ENCODE data around the gene STAT5A.

The STAT5A gene

DNA sequence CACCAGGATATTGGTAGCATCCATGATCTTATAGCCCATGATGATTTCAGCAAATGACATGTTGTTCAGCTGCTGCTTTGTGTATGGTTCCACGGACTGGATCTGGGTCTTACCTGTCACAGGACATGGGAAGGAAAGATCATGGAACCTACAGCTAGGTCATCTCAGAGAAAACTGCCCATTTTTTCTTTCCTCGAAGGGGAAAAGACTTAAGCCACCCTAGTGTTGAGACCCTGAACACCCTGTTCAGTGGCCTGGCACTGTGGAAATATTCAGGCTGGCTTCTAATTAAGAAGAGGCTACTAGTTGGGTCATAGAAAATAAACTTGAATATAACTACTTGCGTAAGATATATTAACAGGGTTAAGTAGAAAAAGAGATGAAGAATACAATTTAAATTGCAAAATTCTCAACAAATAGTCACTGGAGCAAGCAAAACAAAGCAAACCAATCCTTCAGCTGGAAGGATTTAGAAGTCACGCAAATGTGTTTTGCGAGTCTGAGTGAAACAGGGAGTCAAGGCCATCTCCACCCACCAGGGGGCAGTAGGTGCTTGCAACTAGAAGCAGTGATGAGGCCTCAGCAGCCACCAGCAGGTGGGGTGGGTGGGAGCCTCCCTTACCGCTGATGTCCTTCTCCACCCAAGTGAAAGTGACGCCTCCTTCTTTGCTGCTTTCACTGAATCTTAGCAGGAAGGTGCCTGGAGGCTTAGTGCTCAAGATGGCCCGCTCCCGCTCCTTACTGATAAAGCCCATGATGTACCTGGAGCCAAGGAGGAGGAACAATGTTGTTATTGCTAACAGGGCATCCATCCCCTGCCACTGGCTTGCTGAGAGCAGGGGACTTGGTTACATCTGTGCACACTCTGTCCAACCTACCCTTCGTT lies 34.3 kb downstream of the STAT5A start (continued):
- TF ChIP-seq, protein P1, sequence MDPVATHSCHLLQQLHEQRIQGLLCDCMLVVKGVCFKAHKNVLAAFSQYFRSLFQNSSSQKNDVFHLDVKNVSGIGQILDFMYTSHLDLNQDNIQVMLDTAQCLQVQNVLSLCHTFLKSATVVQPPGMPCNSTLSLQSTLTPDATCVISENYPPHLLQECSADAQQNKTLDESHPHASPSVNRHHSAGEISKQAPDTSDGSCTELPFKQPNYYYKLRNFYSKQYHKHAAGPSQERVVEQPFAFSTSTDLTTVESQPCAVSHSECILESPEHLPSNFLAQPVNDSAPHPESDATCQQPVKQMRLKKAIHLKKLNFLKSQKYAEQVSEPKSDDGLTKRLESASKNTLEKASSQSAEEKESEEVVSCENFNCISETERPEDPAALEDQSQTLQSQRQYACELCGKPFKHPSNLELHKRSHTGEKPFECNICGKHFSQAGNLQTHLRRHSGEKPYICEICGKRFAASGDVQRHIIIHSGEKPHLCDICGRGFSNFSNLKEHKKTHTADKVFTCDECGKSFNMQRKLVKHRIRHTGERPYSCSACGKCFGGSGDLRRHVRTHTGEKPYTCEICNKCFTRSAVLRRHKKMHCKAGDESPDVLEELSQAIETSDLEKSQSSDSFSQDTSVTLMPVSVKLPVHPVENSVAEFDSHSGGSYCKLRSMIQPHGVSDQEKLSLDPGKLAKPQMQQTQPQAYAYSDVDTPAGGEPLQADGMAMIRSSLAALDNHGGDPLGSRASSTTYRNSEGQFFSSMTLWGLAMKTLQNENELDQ (tag by site-specific recombination; IDR thresholded peaks at IDR 0.05; ENCODE audit: low read depth), result no peak
- TF ChIP-seq ZNF132 (tag by site-specific recombination; IDR thresholded peaks at IDR 0.05; ENCODE audit: borderline replicate concordance) (no peak), SCRT1 (tag by site-specific recombination; IDR thresholded peaks at IDR 0.05; ENCODE audit: borderline replicate concordance) (0 out of 2 replicates have a peak, but pooled peaks have one; percentile 12), SP3 (tag by site-specific recombination; IDR thresholded peaks at IDR 0.05) (0 out of 2 replicates have a peak, but pooled peaks have one; percentile 19), REPIN1 (tag by site-specific recombination; IDR thresholded peaks at IDR 0.05; ENCODE audit: low read depth) (no peak), ZNF394 (tag by site-specific recombination; IDR thresholded peaks at IDR 0.05; ENCODE audit: borderline replicate concordance) (0 out of 2 replicates have a peak, but pooled peaks have one; percentile 17), ZNF223 (tag by site-specific recombination; IDR thresholded peaks at IDR 0.05) (no peak), ZNF433 (tag by site-specific recombination; IDR thresholded peaks at IDR 0.05; ENCODE audit: low read depth) (no peak), SP7 (tag by site-specific recombination; IDR thresholded peaks at IDR 0.05) (peak; percentile 74), ZNF670 (tag by site-specific recombination; IDR thresholded peaks at IDR 0.05; ENCODE audit: low read depth) (no peak), WT1 (tag by site-specific recombination; IDR thresholded peaks at IDR 0.05) (0 out of 2 replicates have a peak, but pooled peaks have one; percentile 46), ZNF148 (tag by site-specific recombination; IDR thresholded peaks at IDR 0.05; ENCODE audit: borderline replicate concordance) (no peak), EGR2 (tag by site-specific recombination; IDR thresholded peaks at IDR 0.05; ENCODE audit: low read depth) (0 out of 2 replicates have a peak, but pooled peaks have one; percentile 17), ZNF292 (tag by site-specific recombination; IDR thresholded peaks at IDR 0.05; ENCODE audit: borderline replicate concordance, low read depth) (no peak), ZNF274 (IDR thresholded peaks at IDR 0.05; ENCODE audit: low read length) (no peak), ZNF274 (tag by site-specific recombination; IDR thresholded peaks at IDR 0.05; ENCODE audit: borderline replicate concordance) (no peak), ZNF585B (tag by site-specific recombination; IDR thresholded peaks at IDR 0.05) (no peak), ZBTB21 (tag by site-specific recombination; IDR thresholded peaks at IDR 0.05) (no peak), ZNF48 (tag by site-specific recombination; IDR thresholded peaks at IDR 0.05) (no peak)
- TF ChIP-seq, protein P2, sequence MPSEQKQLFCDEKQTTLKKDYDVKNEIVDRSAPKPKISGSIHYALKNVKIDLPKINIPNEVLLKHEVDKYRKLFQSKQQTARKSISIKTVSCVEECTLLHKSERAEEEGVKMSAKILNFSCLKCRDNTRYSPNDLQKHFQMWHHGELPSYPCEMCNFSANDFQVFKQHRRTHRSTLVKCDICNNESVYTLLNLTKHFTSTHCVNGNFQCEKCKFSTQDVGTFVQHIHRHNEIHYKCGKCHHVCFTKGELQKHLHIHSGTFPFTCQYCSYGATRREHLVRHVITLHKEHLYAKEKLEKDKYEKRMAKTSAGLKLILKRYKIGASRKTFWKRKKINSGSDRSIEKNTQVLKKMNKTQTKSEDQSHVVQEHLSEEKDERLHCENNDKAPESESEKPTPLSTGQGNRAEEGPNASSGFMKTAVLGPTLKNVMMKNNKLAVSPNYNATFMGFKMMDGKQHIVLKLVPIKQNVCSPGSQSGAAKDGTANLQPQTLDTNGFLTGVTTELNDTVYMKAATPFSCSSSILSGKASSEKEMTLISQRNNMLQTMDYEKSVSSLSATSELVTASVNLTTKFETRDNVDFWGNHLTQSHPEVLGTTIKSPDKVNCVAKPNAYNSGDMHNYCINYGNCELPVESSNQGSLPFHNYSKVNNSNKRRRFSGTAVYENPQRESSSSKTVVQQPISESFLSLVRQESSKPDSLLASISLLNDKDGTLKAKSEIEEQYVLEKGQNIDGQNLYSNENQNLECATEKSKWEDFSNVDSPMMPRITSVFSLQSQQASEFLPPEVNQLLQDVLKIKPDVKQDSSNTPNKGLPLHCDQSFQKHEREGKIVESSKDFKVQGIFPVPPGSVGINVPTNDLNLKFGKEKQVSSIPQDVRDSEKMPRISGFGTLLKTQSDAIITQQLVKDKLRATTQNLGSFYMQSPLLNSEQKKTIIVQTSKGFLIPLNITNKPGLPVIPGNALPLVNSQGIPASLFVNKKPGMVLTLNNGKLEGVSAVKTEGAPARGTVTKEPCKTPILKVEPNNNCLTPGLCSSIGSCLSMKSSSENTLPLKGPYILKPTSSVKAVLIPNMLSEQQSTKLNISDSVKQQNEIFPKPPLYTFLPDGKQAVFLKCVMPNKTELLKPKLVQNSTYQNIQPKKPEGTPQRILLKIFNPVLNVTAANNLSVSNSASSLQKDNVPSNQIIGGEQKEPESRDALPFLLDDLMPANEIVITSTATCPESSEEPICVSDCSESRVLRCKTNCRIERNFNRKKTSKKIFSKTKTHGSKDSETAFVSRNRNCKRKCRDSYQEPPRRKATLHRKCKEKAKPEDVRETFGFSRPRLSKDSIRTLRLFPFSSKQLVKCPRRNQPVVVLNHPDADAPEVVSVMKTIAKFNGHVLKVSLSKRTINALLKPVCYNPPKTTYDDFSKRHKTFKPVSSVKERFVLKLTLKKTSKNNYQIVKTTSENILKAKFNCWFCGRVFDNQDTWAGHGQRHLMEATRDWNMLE (tag by site-specific recombination; conservative IDR thresholded peaks at IDR 0.05; ENCODE audit: low read depth), result no peak
- TF ChIP-seq, protein P3, sequence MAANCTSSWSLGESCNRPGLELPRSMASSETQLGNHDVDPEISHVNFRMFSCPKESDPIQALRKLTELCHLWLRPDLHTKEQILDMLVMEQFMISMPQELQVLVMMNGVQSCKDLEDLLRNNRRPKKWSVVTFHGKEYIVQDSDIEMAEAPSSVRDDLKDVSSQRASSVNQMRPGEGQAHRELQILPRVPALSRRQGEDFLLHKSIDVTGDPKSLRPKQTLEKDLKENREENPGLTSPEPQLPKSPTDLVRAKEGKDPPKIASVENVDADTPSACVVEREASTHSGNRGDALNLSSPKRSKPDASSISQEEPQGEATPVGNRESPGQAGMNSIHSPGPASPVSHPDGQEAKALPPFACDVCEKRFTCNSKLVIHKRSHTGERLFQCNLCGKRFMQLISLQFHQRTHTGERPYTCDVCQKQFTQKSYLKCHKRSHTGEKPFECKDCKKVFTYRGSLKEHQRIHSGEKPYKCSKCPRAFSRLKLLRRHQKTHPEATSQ (tag by site-specific recombination; IDR thresholded peaks at IDR 0.05), result no peak
- TF ChIP-seq, protein P4, sequence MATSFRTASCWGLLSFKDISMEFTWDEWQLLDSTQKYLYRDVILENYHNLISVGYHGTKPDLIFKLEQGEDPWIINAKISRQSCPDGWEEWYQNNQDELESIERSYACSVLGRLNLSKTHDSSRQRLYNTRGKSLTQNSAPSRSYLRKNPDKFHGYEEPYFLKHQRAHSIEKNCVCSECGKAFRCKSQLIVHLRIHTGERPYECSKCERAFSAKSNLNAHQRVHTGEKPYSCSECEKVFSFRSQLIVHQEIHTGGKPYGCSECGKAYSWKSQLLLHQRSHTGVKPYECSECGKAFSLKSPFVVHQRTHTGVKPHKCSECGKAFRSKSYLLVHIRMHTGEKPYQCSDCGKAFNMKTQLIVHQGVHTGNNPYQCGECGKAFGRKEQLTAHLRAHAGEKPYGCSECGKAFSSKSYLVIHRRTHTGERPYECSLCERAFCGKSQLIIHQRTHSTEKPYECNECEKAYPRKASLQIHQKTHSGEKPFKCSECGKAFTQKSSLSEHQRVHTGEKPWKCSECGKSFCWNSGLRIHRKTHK (tag by site-specific recombination; IDR thresholded peaks at IDR 0.05), result no peak
- TF ChIP-seq, protein P5, sequence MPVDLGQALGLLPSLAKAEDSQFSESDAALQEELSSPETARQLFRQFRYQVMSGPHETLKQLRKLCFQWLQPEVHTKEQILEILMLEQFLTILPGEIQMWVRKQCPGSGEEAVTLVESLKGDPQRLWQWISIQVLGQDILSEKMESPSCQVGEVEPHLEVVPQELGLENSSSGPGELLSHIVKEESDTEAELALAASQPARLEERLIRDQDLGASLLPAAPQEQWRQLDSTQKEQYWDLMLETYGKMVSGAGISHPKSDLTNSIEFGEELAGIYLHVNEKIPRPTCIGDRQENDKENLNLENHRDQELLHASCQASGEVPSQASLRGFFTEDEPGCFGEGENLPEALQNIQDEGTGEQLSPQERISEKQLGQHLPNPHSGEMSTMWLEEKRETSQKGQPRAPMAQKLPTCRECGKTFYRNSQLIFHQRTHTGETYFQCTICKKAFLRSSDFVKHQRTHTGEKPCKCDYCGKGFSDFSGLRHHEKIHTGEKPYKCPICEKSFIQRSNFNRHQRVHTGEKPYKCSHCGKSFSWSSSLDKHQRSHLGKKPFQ (tag by site-specific recombination; IDR thresholded peaks at IDR 0.05), result no peak
